PC-9 (cell line): ENCODE data around the gene TMEM263.

ENCODE experiments used
- EZH2 ChIP-seq: fragments of 200-600 bp; sonication (generic); IDR thresholded peaks from 2 replicates; pipeline ENCODE4 v1.8.0; 2017; ENCODE audit warnings: antibody characterized with exemption, low read depth
- TF ChIP-seq, protein P1 (sequence below): fragments of 200-600 bp; sonication (generic); conservative IDR thresholded peaks from 2 replicates; pipeline ENCODE4 v1.6.1; 2017; ENCODE audit warnings: mixed run types, antibody characterized with exemption, mild to moderate bottlenecking, moderate library complexity

DNA sequence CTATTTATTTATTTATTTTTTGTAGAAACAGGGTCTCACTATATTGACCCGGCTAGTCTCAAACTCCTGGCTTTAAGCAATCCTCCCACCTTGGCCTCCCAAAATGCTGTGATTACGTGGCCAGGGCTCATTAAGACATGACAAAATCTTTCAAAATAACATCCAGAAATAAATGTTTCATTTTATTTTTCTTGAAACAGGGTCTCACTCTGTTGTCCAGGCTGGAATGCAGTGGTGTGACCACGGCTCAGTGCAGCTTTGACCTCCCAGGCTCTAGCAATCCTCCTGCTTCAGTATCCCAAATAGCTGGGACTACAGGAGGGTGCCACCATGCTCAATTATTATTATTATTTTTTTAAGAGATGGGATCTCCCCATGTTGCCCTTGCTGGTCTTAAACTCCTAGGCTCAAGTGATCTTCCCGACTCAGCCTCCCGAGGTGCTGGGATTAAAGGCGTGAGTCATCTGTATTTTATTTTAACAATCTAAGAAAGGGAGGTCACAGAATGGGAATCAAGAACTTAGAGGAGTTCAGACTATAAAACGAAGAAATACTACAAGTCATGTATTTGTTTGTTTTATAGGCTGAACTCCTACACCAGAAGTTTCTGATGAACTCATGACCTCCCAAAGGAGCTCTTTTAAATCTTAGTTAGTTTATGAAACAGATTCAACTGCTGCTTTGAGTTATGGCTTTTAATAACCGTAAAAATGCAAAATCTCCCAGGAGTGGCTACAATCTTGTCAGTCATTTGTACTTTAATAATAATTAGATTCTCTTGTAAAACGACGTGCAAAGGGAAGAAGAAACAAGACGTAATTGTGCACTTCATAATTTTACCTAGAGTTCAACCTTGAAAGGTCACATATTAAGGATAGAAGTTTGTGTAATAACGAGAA lies 2.1 kb upstream of the TMEM263 start:
- TF ChIP-seq EZH2 = no peak
- TF ChIP-seq, protein P1, sequence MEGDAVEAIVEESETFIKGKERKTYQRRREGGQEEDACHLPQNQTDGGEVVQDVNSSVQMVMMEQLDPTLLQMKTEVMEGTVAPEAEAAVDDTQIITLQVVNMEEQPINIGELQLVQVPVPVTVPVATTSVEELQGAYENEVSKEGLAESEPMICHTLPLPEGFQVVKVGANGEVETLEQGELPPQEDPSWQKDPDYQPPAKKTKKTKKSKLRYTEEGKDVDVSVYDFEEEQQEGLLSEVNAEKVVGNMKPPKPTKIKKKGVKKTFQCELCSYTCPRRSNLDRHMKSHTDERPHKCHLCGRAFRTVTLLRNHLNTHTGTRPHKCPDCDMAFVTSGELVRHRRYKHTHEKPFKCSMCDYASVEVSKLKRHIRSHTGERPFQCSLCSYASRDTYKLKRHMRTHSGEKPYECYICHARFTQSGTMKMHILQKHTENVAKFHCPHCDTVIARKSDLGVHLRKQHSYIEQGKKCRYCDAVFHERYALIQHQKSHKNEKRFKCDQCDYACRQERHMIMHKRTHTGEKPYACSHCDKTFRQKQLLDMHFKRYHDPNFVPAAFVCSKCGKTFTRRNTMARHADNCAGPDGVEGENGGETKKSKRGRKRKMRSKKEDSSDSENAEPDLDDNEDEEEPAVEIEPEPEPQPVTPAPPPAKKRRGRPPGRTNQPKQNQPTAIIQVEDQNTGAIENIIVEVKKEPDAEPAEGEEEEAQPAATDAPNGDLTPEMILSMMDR = no peak
